ENCODE results near the gene ATG7.

GRCh38 chr3:11375333-11376088 lies 103.3 kb downstream of the ATG7 start:
- TF ChIP-seq ARNTL (CRISPR knock-in tag; IDR thresholded peaks at IDR 0.05; ENCODE audit: borderline replicate concordance, low read depth) (no peak), ZFP30 (CRISPR knock-in tag; IDR thresholded peaks at IDR 0.05) (no peak), SNAI2 (CRISPR knock-in tag; IDR thresholded peaks at IDR 0.05) (no peak), ZC3H10 (CRISPR knock-in tag; IDR thresholded peaks at IDR 0.05) (no peak), PPARA (CRISPR knock-in tag; IDR thresholded peaks at IDR 0.05; ENCODE audit: borderline replicate concordance) (no peak), ZFP3 (CRISPR knock-in tag; IDR thresholded peaks at IDR 0.05) (no peak), BACH2 (CRISPR knock-in tag; IDR thresholded peaks at IDR 0.05; ENCODE audit: borderline replicate concordance) (no peak), OSR1 (CRISPR knock-in tag; IDR thresholded peaks at IDR 0.05) (no peak), POU6F1 (CRISPR knock-in tag; IDR thresholded peaks at IDR 0.05; ENCODE audit: borderline replicate concordance, low read depth) (no peak), PATZ1 (CRISPR knock-in tag; IDR thresholded peaks at IDR 0.05; ENCODE audit: borderline replicate concordance) (no peak)
